HG02943 (cell line): ENCODE results near the gene SCN4A.
"Not testable (repeated sequence)": the region's sequence is repeated elsewhere in the genome, so short reads cannot be mapped to it uniquely, and the experiment has no call there.

Experiments
- ATAC-seq: cut with Tn5 transposase; IDR thresholded peaks from one replicate; pipeline ENCODE4 v1.9.1; 2021; ENCODE audit warnings: mild to moderate bottlenecking, low read depth, moderate library complexity; ENCODE audit not compliant: unreplicated experiment

SCN4A gene

GRCh38 chr17:63941162-63941561 lies 31.6 kb downstream of the SCN4A start:
- ATAC-seq, result no peak

GRCh38 chr17:63940584-63940983 lies 32.1 kb downstream of the SCN4A start:
- no peak for ATAC-seq

GRCh38 chr17:63939884-63940283 lies 32.8 kb downstream of the SCN4A start:
- ATAC-seq, result no peak

- ATAC-seq, result no peak
These were observed 33.3 kb downstream of the SCN4A start for GRCh38 chr17:63939401-63939800.

GRCh38 chr17:63937920-63938319 lies 34.8 kb downstream of the SCN4A start:
- ATAC-seq, result no peak

GRCh38 chr17:63937319-63937718 lies 35.4 kb downstream of the SCN4A start:
- no peak for ATAC-seq

- no peak for ATAC-seq
These were observed 38.3 kb downstream of the SCN4A start for GRCh38 chr17:63934183-63935112.

- ATAC-seq, result no peak
These were observed 39.1 kb downstream of the SCN4A start for GRCh38 chr17:63933598-63933997.

GRCh38 chr17:63932721-63933120 lies 40.0 kb downstream of the SCN4A start:
- ATAC-seq, result no peak

- ATAC-seq, result no peak
These were observed 40.6 kb downstream of the SCN4A start, which contains the start of gene CD79B for GRCh38 chr17:63931981-63932561. CD79B (minus strand) TSS chr17:63932331; CDS start chr17:63932261, 70 bp downstream.

- ATAC-seq, result no peak
These were observed 41.7 kb downstream of the SCN4A start for GRCh38 chr17:63930951-63931575.

GRCh38 chr17:63929860-63930766 lies 42.6 kb downstream of the SCN4A start:
- no peak for ATAC-seq

GRCh38 chr17:63928966-63929695 lies 43.6 kb downstream of the SCN4A start:
- no peak for ATAC-seq

- ATAC-seq, result no peak
These were observed 44.5 kb downstream of the SCN4A start for GRCh38 chr17:63928172-63928666.

- no peak for ATAC-seq
These were observed 45.1 kb downstream of the SCN4A start for GRCh38 chr17:63927464-63928171.

- ATAC-seq, result no peak
These were observed 46.6 kb downstream of the SCN4A start for GRCh38 chr17:63926164-63926563.

- no peak for ATAC-seq
These were observed 47.1 kb downstream of the SCN4A start for GRCh38 chr17:63925615-63926014.

GRCh38 chr17:63922402-63922801 lies 50.3 kb downstream of the SCN4A start:
- ATAC-seq, result not testable (repeated sequence)

GRCh38 chr17:63920779-63921178 lies 51.9 kb downstream of the SCN4A start:
- ATAC-seq, result not testable (repeated sequence)
